Fibroblast of mammary gland (primary cell): ENCODE results near the gene BPIFB4.
A peak's percentile ranks its signal among the peaks of the same experiment; 100 is the strongest.
"Not testable (repeated sequence)": the region's sequence is repeated elsewhere in the genome, so short reads cannot be mapped to it uniquely, and the experiment has no call there.

ENCODE experiments used
- DNase-seq: peaks from one replicate; pipeline ENCODE4 v3.0.0-alpha.2; 2010; ENCODE audit warnings: low read depth
- H3K4me3 ChIP-seq: 2 replicates; pipeline ENCODE4 v1.5.1; 2011; ENCODE audit warnings: low read depth, mild to moderate bottlenecking, low read length, moderate library complexity; ENCODE audit not compliant: control insufficient read depth
- CTCF ChIP-seq: conservative IDR thresholded peaks from 2 replicates; pipeline ENCODE4 v1.5.1; 2011; ENCODE audit warnings: low read depth, low read length, inconsistent platforms; ENCODE audit not compliant: control insufficient read depth, insufficient read depth

BPIFB4 gene

GRCh38 chr20:33092361-33092760, 12.9 kb downstream of the BPIFB4 start:
- no peak for DNase-seq
- no peak overlapping the region for H3K4me3 ChIP-seq
- TF ChIP-seq CTCF = no peak

DNA sequence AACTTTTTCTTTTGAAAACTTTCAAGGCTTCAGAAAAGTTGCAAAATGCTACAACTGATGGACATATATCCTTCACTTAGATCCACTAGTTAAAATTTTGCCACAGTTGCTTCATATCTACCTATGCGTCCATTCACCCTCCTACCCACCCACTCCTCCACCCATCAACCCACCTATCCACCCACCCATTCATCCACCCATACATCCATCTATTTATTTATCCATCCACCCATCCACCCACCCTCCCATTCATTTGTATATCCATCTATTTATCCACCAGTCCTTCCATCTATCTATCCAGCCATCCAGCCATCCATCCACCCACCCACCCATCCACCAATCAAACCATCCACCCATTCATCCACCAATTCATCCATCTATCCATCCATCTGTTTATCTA, 13.6 kb downstream of the BPIFB4 start:
- no peak for DNase-seq
- H3K4me3 ChIP-seq = no peak overlapping the region
- no peak for TF ChIP-seq CTCF

- TF ChIP-seq CTCF = no peak
- H3K4me3 ChIP-seq = no peak overlapping the region
- no peak for DNase-seq
Measured at GRCh38 chr20:33093582-33093981, 14.1 kb downstream of the BPIFB4 start.

DNA sequence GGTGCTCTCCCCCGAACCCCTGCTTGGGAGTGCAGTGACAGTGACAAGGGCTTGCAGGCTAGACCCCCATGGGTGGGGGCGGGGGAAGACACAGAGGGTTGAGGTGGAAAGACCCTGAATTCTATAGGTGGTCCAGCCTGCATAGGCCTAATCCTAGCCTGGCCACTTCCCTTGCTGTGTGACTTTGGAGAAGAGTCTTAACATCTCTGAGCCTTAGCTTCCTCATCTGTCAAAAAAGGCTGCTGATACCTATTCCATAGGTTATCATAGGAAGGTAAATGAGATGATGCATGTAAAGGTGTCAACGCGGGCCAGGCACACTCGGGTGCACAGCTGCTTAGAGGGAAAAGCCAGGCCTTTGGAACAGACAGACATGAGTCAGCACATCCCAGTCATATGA, 15.8 kb downstream of the BPIFB4 start:
- H3K4me3 ChIP-seq = no peak overlapping the region
- no peak for TF ChIP-seq CTCF
- no peak for DNase-seq

DNA sequence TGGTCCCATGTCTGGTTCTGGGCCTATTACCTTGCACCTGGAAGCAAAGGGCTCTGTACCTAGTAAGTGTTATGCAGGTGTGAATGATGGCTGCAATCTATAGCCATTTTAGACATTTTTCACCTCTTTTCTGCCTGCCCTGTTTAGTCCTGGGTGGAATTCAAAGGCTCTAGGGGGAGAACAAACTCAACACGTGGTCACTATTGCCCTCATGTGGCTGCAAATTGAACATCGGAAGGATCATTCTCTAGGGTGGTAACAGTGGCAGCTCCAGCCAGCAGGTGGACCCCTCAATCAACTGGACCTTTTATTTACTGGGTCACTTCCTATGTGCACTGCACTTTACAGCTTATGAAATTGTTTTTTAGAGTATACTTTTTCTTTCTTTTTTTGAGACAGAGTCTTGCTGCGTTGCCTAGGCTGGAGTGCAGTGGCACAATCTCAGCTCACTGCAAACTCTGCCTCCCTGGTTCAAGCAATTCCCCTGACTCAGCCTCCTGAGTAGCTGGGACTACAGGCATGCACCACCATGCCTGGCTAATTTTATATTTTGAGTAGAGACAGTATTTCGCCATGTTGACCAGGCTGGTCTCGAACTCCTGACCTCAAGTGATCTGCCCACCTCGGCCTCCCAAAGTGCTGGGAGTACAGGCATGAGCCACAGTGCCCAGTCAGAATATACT, 16.6 kb downstream of the BPIFB4 start:
- DNase-seq = peak; percentile 46
- H3K4me3 ChIP-seq = not testable (repeated sequence)
- peak; percentile 57 for TF ChIP-seq CTCF

DNA sequence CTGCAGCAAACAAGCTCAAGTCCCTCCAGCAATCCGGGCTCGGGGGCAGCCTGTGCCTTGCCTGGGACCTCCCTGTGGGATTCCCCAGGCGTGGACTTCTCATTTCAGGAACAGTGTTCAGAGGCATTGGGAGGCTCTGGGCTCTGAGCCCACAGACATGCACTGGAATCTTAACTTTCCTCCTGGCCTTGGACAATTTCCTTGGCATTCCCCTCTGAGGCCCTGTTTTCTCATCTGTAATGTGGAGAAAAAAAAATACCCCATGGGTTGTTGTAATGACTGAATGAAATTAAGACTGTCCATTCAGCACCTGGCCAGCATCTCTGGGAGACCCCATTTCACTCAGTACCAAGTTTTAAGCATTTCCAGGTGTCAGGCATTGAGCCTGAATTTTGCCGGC, 17.6 kb downstream of the BPIFB4 start:
- no peak overlapping the region for H3K4me3 ChIP-seq
- TF ChIP-seq CTCF = no peak
- no peak for DNase-seq

GRCh38 chr20:33099843-33100538, 20.5 kb downstream of the BPIFB4 start:
- H3K4me3 ChIP-seq = no peak overlapping the region
- TF ChIP-seq CTCF = no peak
- no peak for DNase-seq
